SK-N-SH (cell line): Measurements from ENCODE around the gene TIAM1. TPM values are rescaled to one million over a fixed set of nuclear protein-coding genes. Genes with fewer than 3 reads are reported as not detected.

Experiments used
- CTCF ChIA-PET: fragments of 300-600, 350-600 bp; formaldehyde crosslinking; extraction: SDS; loops from one replicate; lab custom pipeline; 2021; lab: Yijun Ruan, JAX
- POLR2A ChIA-PET: fragments of 350-600 bp; sonication (Branson Sonifier 250); formaldehyde crosslinking; extraction: SDS; loops from one replicate; lab custom pipeline; 2020; ENCODE audit warnings: antibody characterized with exemption, inconsistent platforms; lab: Yijun Ruan, JAX
- DNase-seq: peaks from one replicate; pipeline ENCODE4 v3.0.0; 2012
- H2AFZ ChIP-seq: fragments of 200-600 bp; sonication (generic); 2 replicates; pipeline ENCODE4 v1.8.1; 2016; ENCODE audit warnings: antibody characterized with exemption, mild to moderate bottlenecking, low read depth
- H3F3A ChIP-seq: fragments of 200-600 bp; sonication (generic); replicated peaks from 2 replicates; pipeline ENCODE3; 2016; ENCODE audit warnings: antibody characterized with exemption, mild to moderate bottlenecking; ENCODE audit not compliant: insufficient read depth
- H3K27ac ChIP-seq, 2 experiments: fragments of 200-500 bp in 1 of 2; fragments of 200-600 bp in 1 of 2; sonication (Bioruptor generic) in 1 of 2; sonication (generic), shearing (Covaris generic) in 1 of 2; 2 replicates each; pipeline versions ENCODE4 v1.5.1 to v1.6.1; 2014 to 2016; ENCODE audit warnings: low read depth in 2 of 2, inconsistent platforms in 1 of 2, low read length in 1 of 2, mild to moderate bottlenecking in 1 of 2, mixed read lengths in 1 of 2
- H3K27me3 ChIP-seq: fragments of 200-600 bp; sonication (generic), shearing (Covaris generic); 2 replicates; pipeline ENCODE4 v1.6.1; 2016; ENCODE audit warnings: mixed run types; ENCODE audit not compliant: insufficient read depth
- H3K36me3 ChIP-seq, 2 experiments: fragments of 200-500 bp in 1 of 2; fragments of 200-600 bp in 1 of 2; sonication (Bioruptor generic) in 1 of 2; sonication (generic) in 1 of 2; replicated peaks in 1 of 2; 2 replicates each; pipeline versions ENCODE3 to v1.5.1; 2014 to 2016; ENCODE audit warnings: low read length in 1 of 2, mild to moderate bottlenecking in 1 of 2; ENCODE audit not compliant: insufficient read depth in 2 of 2, control insufficient read depth in 1 of 2
- H3K4me1 ChIP-seq, 2 experiments: fragments of 200-500 bp in 1 of 2; fragments of 200-600 bp in 1 of 2; sonication (Bioruptor generic) in 1 of 2; sonication (generic), shearing (Covaris generic) in 1 of 2; 2 replicates each; pipeline versions ENCODE4 v1.5.1 to v1.6.1; 2014 to 2016; ENCODE audit warnings: low read depth in 1 of 2, low read length in 1 of 2, mixed run types in 1 of 2; ENCODE audit not compliant: insufficient read depth in 2 of 2, control insufficient read depth in 1 of 2
- H3K4me2 ChIP-seq: fragments of 200-600 bp; sonication (generic), shearing (Covaris generic); 2 replicates; pipeline ENCODE4 v1.6.1; 2017; ENCODE audit warnings: mixed run types
- H3K4me3 ChIP-seq, 2 experiments: fragments of 200-500 bp in 1 of 2; fragments of 200-600 bp in 1 of 2; sonication (Bioruptor generic) in 1 of 2; sonication (generic), shearing (Covaris generic) in 1 of 2; 2 replicates each; pipeline versions ENCODE4 v1.5.1 to v1.8.1; 2014 to 2016; ENCODE audit warnings: low read depth in 2 of 2, inconsistent platforms in 1 of 2, low read length in 1 of 2, mild to moderate bottlenecking in 1 of 2, mixed read lengths in 1 of 2, moderate library complexity in 1 of 2
- H3K79me2 ChIP-seq: fragments of 200-600 bp; sonication (generic); 2 replicates; pipeline ENCODE4 v1.8.1; 2017; ENCODE audit warnings: mild to moderate bottlenecking; ENCODE audit not compliant: insufficient read depth
- H3K9ac ChIP-seq: fragments of 200-600 bp; sonication (generic); 2 replicates; pipeline ENCODE4 v1.6.1; 2017; ENCODE audit warnings: mixed run types
- H3K9me2 ChIP-seq: fragments of 200-600 bp; sonication (generic); 2 replicates; pipeline ENCODE4 v1.6.1; 2017; ENCODE audit warnings: mixed run types
- H3K9me3 ChIP-seq: fragments of 200-600 bp; sonication (generic); 2 replicates; pipeline ENCODE4 v1.6.1; 2017; ENCODE audit warnings: mixed run types, mild to moderate bottlenecking, moderate library complexity
- H4K20me1 ChIP-seq: fragments of 200-600 bp; sonication (generic); 2 replicates; pipeline ENCODE4 v1.6.1; 2017; ENCODE audit warnings: mild to moderate bottlenecking, mixed run types; ENCODE audit not compliant: insufficient read depth
- ELF1 ChIP-seq: IDR thresholded peaks from 2 replicates; pipeline ENCODE4 v1.4.0; 2012
- EZH2phosphoT487 ChIP-seq: fragments of 200-600 bp; sonication (generic); IDR thresholded peaks from 2 replicates; pipeline ENCODE4 v1.6.1; 2017; ENCODE audit warnings: low read depth, mixed run types, mild to moderate bottlenecking, antibody characterized with exemption, moderate library complexity, borderline replicate concordance
- FOSL2 ChIP-seq: IDR thresholded peaks from 2 replicates; pipeline ENCODE4 v1.4.0; 2012; ENCODE audit warnings: low read depth, mild to moderate bottlenecking, moderate library complexity, borderline replicate concordance
- FOXJ3 ChIP-seq: sonication (generic); formaldehyde crosslinking; IDR thresholded peaks from 2 replicates; pipeline ENCODE4 v1.5.1; 2020; ENCODE audit warnings: mild to moderate bottlenecking, missing genetic modification reagents
- FOXM1 ChIP-seq: IDR thresholded peaks from 2 replicates; pipeline ENCODE4 v1.4.0; 2012; ENCODE audit warnings: low read depth, mild to moderate bottlenecking
- JUND ChIP-seq: IDR thresholded peaks from 2 replicates; pipeline ENCODE4 v1.4.0; 2012
- MEF2A ChIP-seq: IDR thresholded peaks from 2 replicates; pipeline ENCODE4 v1.4.0; 2012; ENCODE audit warnings: low read depth, borderline replicate concordance
- NFIC ChIP-seq: IDR thresholded peaks from 2 replicates; pipeline ENCODE4 v1.4.0; 2012; ENCODE audit warnings: borderline replicate concordance
- NRF1 ChIP-seq: IDR thresholded peaks from 2 replicates; pipeline ENCODE4 v1.6.1; 2012; ENCODE audit warnings: low read depth, mild to moderate bottlenecking, low read length
- RAD21 ChIP-seq: IDR thresholded peaks from 2 replicates; pipeline ENCODE4 v1.6.1; 2012; ENCODE audit warnings: mild to moderate bottlenecking, low read length
- RCOR1 ChIP-seq: fragments of 150-350 bp; IDR thresholded peaks from 2 replicates; pipeline ENCODE4 v1.6.1; 2017; ENCODE audit warnings: antibody characterized with exemption, low read length
- RFX5 ChIP-seq: IDR thresholded peaks from 2 replicates; pipeline ENCODE4 v1.6.1; 2012; ENCODE audit warnings: mild to moderate bottlenecking, improper control_type of control experiment, low read length
- RXRA ChIP-seq: IDR thresholded peaks from 2 replicates; pipeline ENCODE4 v1.4.0; 2012; ENCODE audit warnings: low read depth, mild to moderate bottlenecking, borderline replicate concordance
- SMC3 ChIP-seq: IDR thresholded peaks from 2 replicates; pipeline ENCODE4 v1.6.1; 2012; ENCODE audit warnings: low read depth, low read length, improper control_type of control experiment
- TAF1 ChIP-seq: IDR thresholded peaks from 2 replicates; pipeline ENCODE4 v1.6.1; 2012; ENCODE audit warnings: low read depth, mild to moderate bottlenecking, low read length, moderate library complexity, borderline replicate concordance
- WGBS: methylation state at CpG from one replicate; pipeline ENCODE4 v1.1.6; 2017; ENCODE audit warnings: low lambda C conversion rate; 5-methylcytosine and 5-hydroxymethylcytosine counted together
- polyA plus RNA-seq, 3 experiments: library from polyadenylated mRNA; depleted of rRNA; stranded (reverse); fragments of >200 nt; gene quantifications; 2 replicates each; pipeline ENCODE4 v1.2.3, GENCODE V29; 2012
- TF ChIP-seq, protein P1 (sequence below): fragments of 200-600 bp; sonication (generic); IDR thresholded peaks from 2 replicates; pipeline ENCODE4 v1.6.1; 2017; ENCODE audit warnings: antibody characterized with exemption, mild to moderate bottlenecking, moderate library complexity
- TF ChIP-seq, protein P2 (sequence below): IDR thresholded peaks from 2 replicates; pipeline ENCODE4; 2012
- TF ChIP-seq, protein P3 (sequence below): fragments of 150-350 bp; IDR thresholded peaks from 2 replicates; pipeline ENCODE4 v1.6.1; 2016; ENCODE audit warnings: mild to moderate bottlenecking, low read depth, low read length
- TF ChIP-seq, protein P4 (sequence below): IDR thresholded peaks from 2 replicates; pipeline ENCODE4 v1.4.0; 2012; ENCODE audit warnings: low read depth, borderline replicate concordance

The TIAM1 gene
- polyA plus RNA-seq, 1 of the 3 experiments (the other 2 are of a cell fraction): 1.7 TPM

DNA sequence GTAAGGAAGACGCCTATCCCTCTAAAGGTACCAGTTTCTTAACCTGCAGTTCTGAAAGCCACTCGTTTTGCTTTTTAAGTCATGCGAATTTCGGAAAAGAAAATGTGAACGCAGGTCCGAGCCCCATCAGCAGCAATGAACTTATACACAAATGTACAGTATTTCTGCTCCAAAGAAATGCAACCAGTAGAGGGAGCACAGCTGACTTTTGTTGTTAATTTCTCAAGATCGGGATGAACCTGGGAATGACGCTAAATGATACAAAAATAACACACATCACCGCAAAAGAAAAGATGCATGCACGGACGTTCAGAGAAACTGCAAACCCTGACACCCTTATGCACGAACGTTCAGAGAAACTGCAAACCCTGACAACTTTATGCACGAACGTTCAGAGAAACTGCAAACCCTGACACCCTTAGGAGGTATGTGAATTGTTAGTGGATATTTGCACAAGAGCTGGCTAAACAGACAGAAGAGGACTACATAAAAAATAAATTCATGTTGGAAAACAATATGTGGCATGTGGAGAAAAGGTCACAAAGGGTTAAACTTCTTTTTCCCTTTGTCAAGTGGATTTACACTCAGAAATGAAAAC, 3.5 kb upstream of the TIAM1 start:
- CTCF ChIA-PET: interaction anchor here (0.6 to 3.0 kb wide), 24 partner anchors 8 to 256 kb away, joined by 3 to 25 read pairs (median 3); no protein-coding TSS in a partner anchor
- no peak overlapping the region for H3K27ac ChIP-seq
- no peak overlapping the region for H3K9ac ChIP-seq

DNA sequence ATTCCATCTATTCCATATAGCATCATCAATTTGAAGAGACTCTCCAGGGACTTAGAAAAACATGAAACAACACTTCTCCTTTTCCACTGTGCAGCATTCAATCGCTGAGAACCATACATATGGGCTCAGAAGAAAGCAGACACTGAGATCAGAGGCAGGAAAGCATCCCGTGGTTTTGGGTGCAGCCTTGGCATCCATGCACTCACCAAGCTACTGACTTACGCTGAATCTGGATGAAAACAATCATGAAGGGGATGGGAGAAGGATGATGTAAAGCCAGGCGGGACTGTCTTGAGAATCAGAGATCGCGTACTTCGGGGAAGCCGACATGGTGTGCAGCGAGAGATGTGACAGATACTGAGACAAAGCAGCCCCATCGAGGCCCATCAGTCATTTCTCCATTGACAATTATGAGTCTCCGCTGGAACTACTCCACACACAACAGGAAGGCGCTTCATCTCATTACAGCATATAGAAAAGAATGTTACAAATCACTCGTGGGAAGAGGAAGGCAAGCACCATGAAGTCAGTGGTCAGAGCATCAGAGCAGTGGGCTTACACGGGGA, 2.3 kb upstream of the TIAM1 start:
- TF ChIP-seq ELF1 (no peak), MEF2A (no peak), TAF1 (no peak), FOXJ3 (CRISPR knock-in tag) (no peak), FOXM1 (no peak), JUND (no peak), RCOR1 (no peak), NRF1 (no peak), RFX5 (no peak)
- TF ChIP-seq, protein P1, sequence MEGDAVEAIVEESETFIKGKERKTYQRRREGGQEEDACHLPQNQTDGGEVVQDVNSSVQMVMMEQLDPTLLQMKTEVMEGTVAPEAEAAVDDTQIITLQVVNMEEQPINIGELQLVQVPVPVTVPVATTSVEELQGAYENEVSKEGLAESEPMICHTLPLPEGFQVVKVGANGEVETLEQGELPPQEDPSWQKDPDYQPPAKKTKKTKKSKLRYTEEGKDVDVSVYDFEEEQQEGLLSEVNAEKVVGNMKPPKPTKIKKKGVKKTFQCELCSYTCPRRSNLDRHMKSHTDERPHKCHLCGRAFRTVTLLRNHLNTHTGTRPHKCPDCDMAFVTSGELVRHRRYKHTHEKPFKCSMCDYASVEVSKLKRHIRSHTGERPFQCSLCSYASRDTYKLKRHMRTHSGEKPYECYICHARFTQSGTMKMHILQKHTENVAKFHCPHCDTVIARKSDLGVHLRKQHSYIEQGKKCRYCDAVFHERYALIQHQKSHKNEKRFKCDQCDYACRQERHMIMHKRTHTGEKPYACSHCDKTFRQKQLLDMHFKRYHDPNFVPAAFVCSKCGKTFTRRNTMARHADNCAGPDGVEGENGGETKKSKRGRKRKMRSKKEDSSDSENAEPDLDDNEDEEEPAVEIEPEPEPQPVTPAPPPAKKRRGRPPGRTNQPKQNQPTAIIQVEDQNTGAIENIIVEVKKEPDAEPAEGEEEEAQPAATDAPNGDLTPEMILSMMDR: no peak
- TF ChIP-seq, protein P2, sequence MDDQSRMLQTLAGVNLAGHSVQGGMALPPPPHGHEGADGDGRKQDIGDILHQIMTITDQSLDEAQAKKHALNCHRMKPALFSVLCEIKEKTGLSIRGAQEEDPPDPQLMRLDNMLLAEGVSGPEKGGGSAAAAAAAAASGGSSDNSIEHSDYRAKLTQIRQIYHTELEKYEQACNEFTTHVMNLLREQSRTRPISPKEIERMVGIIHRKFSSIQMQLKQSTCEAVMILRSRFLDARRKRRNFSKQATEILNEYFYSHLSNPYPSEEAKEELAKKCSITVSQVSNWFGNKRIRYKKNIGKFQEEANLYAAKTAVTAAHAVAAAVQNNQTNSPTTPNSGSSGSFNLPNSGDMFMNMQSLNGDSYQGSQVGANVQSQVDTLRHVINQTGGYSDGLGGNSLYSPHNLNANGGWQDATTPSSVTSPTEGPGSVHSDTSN: no peak
- TF ChIP-seq, protein P3, sequence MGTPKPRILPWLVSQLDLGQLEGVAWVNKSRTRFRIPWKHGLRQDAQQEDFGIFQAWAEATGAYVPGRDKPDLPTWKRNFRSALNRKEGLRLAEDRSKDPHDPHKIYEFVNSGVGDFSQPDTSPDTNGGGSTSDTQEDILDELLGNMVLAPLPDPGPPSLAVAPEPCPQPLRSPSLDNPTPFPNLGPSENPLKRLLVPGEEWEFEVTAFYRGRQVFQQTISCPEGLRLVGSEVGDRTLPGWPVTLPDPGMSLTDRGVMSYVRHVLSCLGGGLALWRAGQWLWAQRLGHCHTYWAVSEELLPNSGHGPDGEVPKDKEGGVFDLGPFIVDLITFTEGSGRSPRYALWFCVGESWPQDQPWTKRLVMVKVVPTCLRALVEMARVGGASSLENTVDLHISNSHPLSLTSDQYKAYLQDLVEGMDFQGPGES: no peak
- TF ChIP-seq, protein P4, sequence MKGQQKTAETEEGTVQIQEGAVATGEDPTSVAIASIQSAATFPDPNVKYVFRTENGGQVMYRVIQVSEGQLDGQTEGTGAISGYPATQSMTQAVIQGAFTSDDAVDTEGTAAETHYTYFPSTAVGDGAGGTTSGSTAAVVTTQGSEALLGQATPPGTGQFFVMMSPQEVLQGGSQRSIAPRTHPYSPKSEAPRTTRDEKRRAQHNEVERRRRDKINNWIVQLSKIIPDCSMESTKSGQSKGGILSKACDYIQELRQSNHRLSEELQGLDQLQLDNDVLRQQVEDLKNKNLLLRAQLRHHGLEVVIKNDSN: no peak
- TF ChIP-seq, all 33 proteins: peak for 0
- Histone ChIP-seq H3K9me3 (no peaks in the 10 kb centered on the region), H3K4me2 (no peak overlapping the region), H3K27me3 (peaks cover 21% of the 10 kb centered on the region; the same call in 1 of the 2 replicates), H3K9ac (no peak overlapping the region), H2AFZ (no peak overlapping the region), H3K27ac (no peak overlapping the region), H3F3A (no peaks in the 10 kb centered on the region), H3K4me3 (no peak overlapping the region), H4K20me1 (no peaks in the 10 kb centered on the region), H3K9me2 (no peaks in the 10 kb centered on the region), H3K36me3 (no peaks in the 10 kb centered on the region), H3K4me1 (peaks cover 0 to 13% of the 10 kb centered on the region in 2 experiments; a peak in 1 of 4 replicates), H3K79me2 (no peaks in the 10 kb centered on the region)
- POLR2A ChIA-PET: no interaction called here
- CTCF ChIA-PET: interaction anchor here (1.0 to 3.0 kb wide), 9 partner anchors 11 to 257 kb away, joined by 3 to 25 read pairs (median 3); no protein-coding TSS in a partner anchor
- 77% methylated on average over 14 of the region's 14 CpGs for whole genome bisulfite sequencing
- DNase-seq: no peak

More for the DNA sequence above, 3.5 kb upstream of the TIAM1 start:
- H3K36me3 ChIP-seq: no peaks in the 10 kb centered on the region
- H3K4me2 ChIP-seq: no peak overlapping the region
- POLR2A ChIA-PET: no interaction called here
- no peaks in the 10 kb centered on the region for H3F3A ChIP-seq
- H3K4me3 ChIP-seq: no peak overlapping the region; a peak in 1 of 4 replicates
- no peaks in the 10 kb centered on the region for H3K9me3 ChIP-seq
- peaks cover 17% of the 10 kb centered on the region; the same call in 1 of the 2 replicates for H3K27me3 ChIP-seq
- H4K20me1 ChIP-seq: no peaks in the 10 kb centered on the region
- 37% methylated on average over 15 of the region's 15 CpGs for WGBS
- H3K9me2 ChIP-seq: no peaks in the 10 kb centered on the region
- H3K4me1 ChIP-seq: peaks cover 0 to 13% of the 10 kb centered on the region in 2 experiments; a peak in 1 of 4 replicates
- no peak overlapping the region for H2AFZ ChIP-seq
- H3K79me2 ChIP-seq: no peaks in the 10 kb centered on the region
- TF ChIP-seq, protein P1: peak; percentile 68
- TF ChIP-seq RAD21 (peak; percentile 66), SMC3 (peak; percentile 64), RXRA (no peak), EZH2phosphoT487 (no peak), RCOR1 (no peak), NFIC (no peak), FOSL2 (no peak)
- peak; percentile 56 for DNase-seq
